GM23338 (cell line): ENCODE data around the gene GRID1. TPM values are rescaled to one million over a fixed set of nuclear protein-coding genes. Genes with fewer than 3 reads are reported as not detected.

Experiments
- ATAC-seq: fragments of 200-7000 bp; cut with Tn5 transposase; 3 replicates; pipeline ENCODE4 v1.9.1; 2020
- DNase-seq: peaks from one replicate; pipeline ENCODE4 v3.0.0-alpha.2; 2015; ENCODE audit warnings: low spot score
- H2AFZ ChIP-seq: fragments of 200-600 bp; sonication (generic); 2 replicates; pipeline ENCODE4 v1.8.0; 2016; ENCODE audit warnings: antibody characterized with exemption, mild to moderate bottlenecking, moderate library complexity
- H3F3A ChIP-seq: fragments of 200-600 bp; sonication (generic); replicated peaks from 2 replicates; pipeline ENCODE4 v1.8.0; 2017; ENCODE audit warnings: antibody characterized with exemption, mixed run types, low read depth
- H3K27ac ChIP-seq: fragments of 200-600 bp; sonication (generic); 2 replicates; pipeline ENCODE4 v1.6.1; 2016; ENCODE audit warnings: low read depth
- H3K27me3 ChIP-seq: fragments of 200-600 bp; sonication (generic); 2 replicates; pipeline ENCODE4 v1.8.0; 2016; ENCODE audit warnings: mild to moderate bottlenecking, mixed run types, moderate library complexity; ENCODE audit not compliant: insufficient read depth
- H3K36me3 ChIP-seq: fragments of 200-600 bp; sonication (generic); 2 replicates; pipeline ENCODE4 v1.8.0; 2016; ENCODE audit warnings: mild to moderate bottlenecking; ENCODE audit not compliant: insufficient read depth
- H3K4me1 ChIP-seq: fragments of 200-600 bp; sonication (generic); 2 replicates; pipeline ENCODE4 v1.8.0; 2016; ENCODE audit warnings: mild to moderate bottlenecking, moderate library complexity; ENCODE audit not compliant: insufficient read depth
- H3K4me2 ChIP-seq: fragments of 200-600 bp; sonication (generic); 2 replicates; pipeline ENCODE4 v1.7.1; 2017; ENCODE audit warnings: mixed run types
- H3K4me3 ChIP-seq: fragments of 200-600 bp; sonication (generic); 2 replicates; pipeline ENCODE4 v1.6.1; 2016; ENCODE audit warnings: mixed run types
- H3K79me2 ChIP-seq: fragments of 200-600 bp; sonication (generic); replicated peaks from 2 replicates; pipeline ENCODE4 v1.8.0; 2017; ENCODE audit warnings: mild to moderate bottlenecking; ENCODE audit not compliant: insufficient read depth
- H3K9me2 ChIP-seq: fragments of 200-600 bp; sonication (generic); 2 replicates; pipeline ENCODE4 v1.8.0; 2017; ENCODE audit not compliant: insufficient read depth
- H4K20me1 ChIP-seq: fragments of 200-600 bp; sonication (generic); replicated peaks from 2 replicates; pipeline ENCODE4 v1.8.0; 2017; ENCODE audit warnings: mild to moderate bottlenecking; ENCODE audit not compliant: insufficient read depth
- H3K27ac Mint-ChIP-seq: 2 replicates; pipeline ENCODE4 v1.8.0; 2020; ENCODE audit warnings: inconsistent platforms, mild to moderate bottlenecking, moderate library complexity, mixed read lengths
- H3K27me3 Mint-ChIP-seq: 3 replicates; pipeline ENCODE4 v1.8.0; 2022; ENCODE audit warnings: low read depth, mild to moderate bottlenecking, moderate library complexity, mixed read lengths, inconsistent platforms; ENCODE audit not compliant: insufficient read depth, poor library complexity
- H3K36me3 Mint-ChIP-seq: 3 replicates; pipeline ENCODE4 v1.8.0; 2021; ENCODE audit warnings: low read depth, mild to moderate bottlenecking, inconsistent platforms, moderate library complexity, mixed read lengths
- H3K4me1 Mint-ChIP-seq: 3 replicates; pipeline ENCODE4 v1.8.0; 2020; ENCODE audit warnings: mild to moderate bottlenecking, inconsistent platforms, mixed read lengths
- H3K4me3 Mint-ChIP-seq: 3 replicates; pipeline ENCODE4 v1.8.0; 2021; ENCODE audit warnings: moderate library complexity, mild to moderate bottlenecking, inconsistent platforms, mixed read lengths
- H3K9me3 Mint-ChIP-seq: 3 replicates; pipeline ENCODE4 v1.8.0; 2020; ENCODE audit warnings: moderate library complexity, mild to moderate bottlenecking, inconsistent platforms, mixed read lengths
- CREB1 ChIP-seq: fragments of 250-450 bp; sonication (Bioruptor Pico); IDR thresholded peaks from 2 replicates; pipeline ENCODE4 v1.5.0; 2020; ENCODE audit warnings: low read depth, mild to moderate bottlenecking, moderate library complexity
- CTCF ChIP-seq, 2 experiments: fragments of 200-600 bp in 1 of 2; sonication (generic) in 1 of 2; conservative IDR thresholded peaks; 2 replicates each; pipeline versions ENCODE4 v1.5.1 to v1.6.1; 2016 to 2017; ENCODE audit warnings: antibody characterized with exemption in 2 of 2, low read depth in 2 of 2, mild to moderate bottlenecking in 2 of 2, moderate library complexity in 1 of 2
- ETS1 ChIP-seq: IDR thresholded peaks from 2 replicates; pipeline ENCODE4 v1.6.1; 2016; ENCODE audit warnings: antibody characterized with exemption
- EZH2 ChIP-seq: fragments of 200-600 bp; sonication (generic); IDR thresholded peaks from one replicate; pipeline ENCODE4 v1.8.0; 2017; ENCODE audit warnings: antibody characterized with exemption, mild to moderate bottlenecking, low read depth; ENCODE audit not compliant: unreplicated experiment
- NANOG ChIP-seq: IDR thresholded peaks from 2 replicates; pipeline ENCODE4 v1.6.1; 2016; ENCODE audit warnings: antibody characterized with exemption, borderline replicate concordance
- POLR2AphosphoS5 ChIP-seq: IDR thresholded peaks from 2 replicates; pipeline ENCODE4 v1.6.1; 2016; ENCODE audit warnings: antibody characterized with exemption, low read depth
- REST ChIP-seq: IDR thresholded peaks from one replicate; pipeline ENCODE4 v1.6.1; 2018; ENCODE audit warnings: antibody characterized with exemption; ENCODE audit not compliant: unreplicated experiment
- STAT1 ChIP-seq: IDR thresholded peaks from one replicate; pipeline ENCODE4 v1.6.1; 2016; ENCODE audit warnings: antibody characterized with exemption; ENCODE audit not compliant: unreplicated experiment
- ZNF331 ChIP-seq: fragments of 250-450 bp; sonication (Bioruptor Pico); IDR thresholded peaks from 2 replicates; pipeline ENCODE4 v1.5.0; 2020; ENCODE audit warnings: low read depth, mild to moderate bottlenecking, moderate library complexity
- polyA plus RNA-seq: library from polyadenylated mRNA; unstranded; fragments of >200 nt; fragmentation: Nextera tagmentation; extraction: Ambion mirVana; gene quantifications from 2 replicates; pipeline ENCODE4 v1.2.1, GENCODE V29; 2016
- total RNA-seq: library from RNA; depleted of rRNA; stranded (reverse); fragments of >200 nt; shearing (Covaris generic); gene quantifications from 2 replicates; pipeline ENCODE4 v1.2.3, GENCODE V29; 2014

GRID1 gene
- total and polyA plus RNA-seq, 2 experiments from 2014 or later: 0.14 to 0.15 TPM

- TF ChIP-seq REST (no peak), NANOG (no peak), ZNF331 (no peak), POLR2AphosphoS5 (no peak), CTCF (conservative IDR thresholded peaks at IDR 0.05; ENCODE audit: low read depth in 2 of 2) (no peak), CREB1 (CRISPR knock-in tag) (no peak), EZH2 (no peak), ETS1 (no peak), STAT1 (no peak)
Measured at GRCh38 chr10:86372119-86372783, 5.7 kb upstream of the GRID1 start (continued).

GRCh38 chr10:86371691-86372090, 5.1 kb upstream of the GRID1 start:
- peaks cover 52% of the 10 kb centered on the region for H3K27me3 Mint-ChIP-seq
- H3K27ac Mint-ChIP-seq: no peak overlapping the region
- peaks cover 4% of the 10 kb centered on the region; the same call in 2 of the 3 replicates for H3K4me1 Mint-ChIP-seq

More at GRCh38 chr10:86371691-86372090, 5.1 kb upstream of the GRID1 start:
- H3K4me1 ChIP-seq: peaks cover 5% of the 10 kb centered on the region
- H3K27me3 ChIP-seq: peaks cover 76% of the 10 kb centered on the region
- H3K4me2 ChIP-seq: no peak overlapping the region
- H3K36me3 ChIP-seq: no peaks in the 10 kb centered on the region
- H3K9me3 Mint-ChIP-seq: no peaks in the 10 kb centered on the region
- no peaks in the 10 kb centered on the region for H3K79me2 ChIP-seq
- TF ChIP-seq ZNF331: no peak
- peak in 1 of 2 experiments; percentile 19; a peak in 1 of 4 replicates for TF ChIP-seq CTCF (conservative IDR thresholded peaks at IDR 0.05; ENCODE audit: low read depth in 2 of 2)
- H3K9me2 ChIP-seq: no peaks in the 10 kb centered on the region
- peak; percentile 34 for ATAC-seq
- H3F3A ChIP-seq: no peaks in the 10 kb centered on the region
- peak; percentile 51 for DNase-seq
- no peaks in the 10 kb centered on the region; the same call in 2 of the 3 replicates for H3K36me3 Mint-ChIP-seq
- no peak overlapping the region for H3K4me3 ChIP-seq
- H3K4me3 Mint-ChIP-seq: no peak overlapping the region
- no peaks in the 10 kb centered on the region for H4K20me1 ChIP-seq
- H3K27ac ChIP-seq: no peak overlapping the region
- no peak overlapping the region for H2AFZ ChIP-seq
